GM12874 (cell line): ENCODE measurements around the gene KBTBD13.

Source experiments
- TF ChIP-seq, protein P1 (sequence below): IDR thresholded peaks from 2 replicates; pipeline ENCODE4 v1.5.1; 2011; ENCODE audit warnings: low read depth, mild to moderate bottlenecking, control low read depth, low read length, moderate library complexity; ENCODE audit not compliant: insufficient read depth

Gene KBTBD13

DNA sequence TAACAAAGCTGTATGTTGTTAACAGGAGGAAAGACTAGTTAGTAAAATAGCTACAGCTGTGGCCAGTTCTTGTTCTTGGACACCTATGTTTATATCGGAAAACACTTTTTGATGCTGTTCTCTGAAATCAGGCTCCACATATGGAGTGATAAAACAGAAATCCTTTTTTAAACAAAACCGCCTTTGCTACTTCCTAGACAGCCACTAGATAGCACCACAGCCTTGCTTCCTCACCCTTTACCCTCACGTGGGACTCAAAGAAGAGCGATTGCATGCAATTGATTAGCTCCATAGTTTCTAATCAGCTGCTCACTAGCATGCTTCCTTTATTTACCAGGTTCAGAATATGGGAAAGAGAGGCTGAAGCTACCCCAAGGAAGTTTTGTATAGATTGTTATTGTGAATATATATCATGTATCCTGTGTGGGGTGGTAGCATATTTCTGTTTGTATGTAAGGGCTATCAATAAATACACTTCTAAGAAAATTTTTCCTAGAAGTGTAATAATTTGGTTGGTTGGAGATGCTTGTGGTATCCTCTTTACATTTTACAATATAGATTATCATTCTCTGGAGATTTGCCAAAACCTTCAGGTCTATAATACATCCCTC is 42.8 kb upstream of the KBTBD13 start:
- TF ChIP-seq, protein P1, sequence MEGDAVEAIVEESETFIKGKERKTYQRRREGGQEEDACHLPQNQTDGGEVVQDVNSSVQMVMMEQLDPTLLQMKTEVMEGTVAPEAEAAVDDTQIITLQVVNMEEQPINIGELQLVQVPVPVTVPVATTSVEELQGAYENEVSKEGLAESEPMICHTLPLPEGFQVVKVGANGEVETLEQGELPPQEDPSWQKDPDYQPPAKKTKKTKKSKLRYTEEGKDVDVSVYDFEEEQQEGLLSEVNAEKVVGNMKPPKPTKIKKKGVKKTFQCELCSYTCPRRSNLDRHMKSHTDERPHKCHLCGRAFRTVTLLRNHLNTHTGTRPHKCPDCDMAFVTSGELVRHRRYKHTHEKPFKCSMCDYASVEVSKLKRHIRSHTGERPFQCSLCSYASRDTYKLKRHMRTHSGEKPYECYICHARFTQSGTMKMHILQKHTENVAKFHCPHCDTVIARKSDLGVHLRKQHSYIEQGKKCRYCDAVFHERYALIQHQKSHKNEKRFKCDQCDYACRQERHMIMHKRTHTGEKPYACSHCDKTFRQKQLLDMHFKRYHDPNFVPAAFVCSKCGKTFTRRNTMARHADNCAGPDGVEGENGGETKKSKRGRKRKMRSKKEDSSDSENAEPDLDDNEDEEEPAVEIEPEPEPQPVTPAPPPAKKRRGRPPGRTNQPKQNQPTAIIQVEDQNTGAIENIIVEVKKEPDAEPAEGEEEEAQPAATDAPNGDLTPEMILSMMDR: peak; percentile 59

DNA sequence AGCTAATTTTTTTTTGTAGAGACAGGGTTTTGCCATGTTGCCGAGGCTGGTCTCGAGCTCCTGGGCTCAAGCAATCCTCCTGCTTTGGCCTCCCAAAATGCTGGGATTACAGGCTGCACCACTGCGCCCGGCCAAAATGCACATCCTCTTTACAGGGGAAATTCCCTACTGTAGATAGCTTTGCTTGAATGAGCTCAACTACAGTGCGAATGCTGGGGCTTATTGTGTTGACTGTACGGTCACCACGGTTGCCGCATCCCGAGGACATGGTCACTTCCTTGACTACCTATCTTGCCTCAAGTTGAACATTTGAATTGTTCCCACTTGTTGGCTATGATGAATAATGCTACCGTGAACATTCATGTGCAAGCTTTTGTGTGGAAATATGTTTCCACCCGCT is 41.8 kb upstream of the KBTBD13 start:
- TF ChIP-seq, protein P1: no peak

- TF ChIP-seq, protein P1: no peak
Measured at GRCh38 chr15:65037309-65037708, 39.2 kb upstream of the KBTBD13 start.

DNA sequence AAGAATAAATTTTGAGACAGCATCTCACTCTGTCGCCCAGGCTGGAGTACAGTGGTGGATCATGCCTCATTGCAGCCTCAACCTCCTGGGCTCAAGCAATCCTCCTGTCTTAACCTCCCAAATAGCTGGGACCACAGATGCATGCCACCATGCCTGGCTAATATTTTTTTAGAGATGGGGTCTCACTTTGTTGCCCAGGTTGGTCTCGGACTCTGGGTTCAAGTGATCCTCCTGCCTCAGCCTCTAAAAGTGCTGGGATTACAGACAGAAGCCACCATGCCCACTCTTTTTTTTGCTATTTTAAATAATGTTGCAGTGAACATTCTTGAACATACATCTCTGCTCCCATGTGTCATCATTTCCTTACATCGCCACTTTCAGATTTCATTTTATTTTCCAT is 38.1 kb upstream of the KBTBD13 start:
- TF ChIP-seq, protein P1: no peak

GRCh38 chr15:65038836-65039235 is 37.7 kb upstream of the KBTBD13 start:
- TF ChIP-seq, protein P1: no peak

DNA sequence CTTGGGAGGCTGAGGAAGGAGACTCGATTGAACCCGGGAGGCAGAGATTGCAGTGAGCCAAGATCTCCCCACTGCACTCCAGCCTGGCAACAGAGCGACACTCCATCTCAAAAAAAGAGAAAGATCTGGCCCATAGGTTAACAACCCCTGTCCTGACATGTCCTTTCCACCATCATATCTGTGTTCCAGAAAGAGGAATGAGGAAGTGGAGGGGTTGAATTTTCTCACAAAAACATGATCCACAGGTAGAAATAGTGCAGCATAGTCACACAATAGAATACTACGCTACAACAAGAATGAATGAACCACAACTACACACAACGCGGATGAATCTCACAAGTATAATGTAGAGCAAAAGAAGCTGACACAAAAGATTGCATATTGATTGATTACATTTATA is 36.1 kb upstream of the KBTBD13 start:
- TF ChIP-seq, protein P1: no peak

DNA sequence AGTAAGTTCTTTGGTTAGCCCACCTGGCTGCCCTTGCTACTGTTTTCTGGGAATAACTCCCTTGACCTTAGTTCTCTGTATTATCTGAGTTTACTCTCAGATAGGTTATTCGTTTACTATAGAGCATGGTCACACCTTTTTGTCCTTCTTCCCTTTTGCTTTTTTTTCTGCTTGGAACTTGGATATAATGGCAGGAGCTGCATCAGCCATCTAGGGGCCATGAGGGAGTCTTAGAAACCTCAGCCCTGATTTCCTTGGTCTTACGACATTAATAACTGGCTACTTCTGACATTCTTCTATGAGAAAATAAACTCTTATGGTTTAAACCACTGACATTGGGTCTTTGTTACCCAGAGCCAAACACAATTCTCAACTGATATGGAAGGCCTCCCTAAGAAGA is 34.8 kb upstream of the KBTBD13 start:
- TF ChIP-seq, protein P1: no peak
